H1 (cell line): ENCODE results near the gene BARHL1. TPM values are rescaled to one million over a fixed set of nuclear protein-coding genes. Genes with fewer than 3 reads are reported as not detected.

Source experiments
- polyA plus RNA-seq, 7 experiments: library from polyadenylated mRNA; depleted of rRNA in 3 of 7; stranded (reverse) in 5 of 7; unstranded in 2 of 7; fragments of >200 nt in 5 of 7; fragments of 200-250 nt in 2 of 7; gene quantifications; 1 replicate in 5 of 7; 2 replicates in 1 of 7; 4 replicates in 1 of 7; pipeline versions ENCODE4 v1.2.1 to v1.2.3, GENCODE V29; 2011 to 2013; ENCODE audit warnings: missing spikeins in 2 of 7, mixed read lengths in 2 of 7
- total RNA-seq: library from RNA; stranded (reverse); fragmentation: NEBNext Ultra II Directional; extraction: Animal tissue kit (Norgen Biotek cat#: 25700); gene quantifications from 2 replicates; pipeline ENCODE4 v1.2.1, GENCODE V29; 2021

Gene BARHL1
- total and polyA plus RNA-seq, 2 of the 8 experiments (the other 6 are each of a cell fraction or from before 2014, with no cell fraction given): not detected

Other genes starting within 250 kb of the BARHL1 start
- gene SETX, start 227.6 kb upstream of the BARHL1 start, total RNA-seq: 33.2 and 37.9 TPM in 2 replicates
- gene SETX, start 227.6 kb upstream of the BARHL1 start, polyA plus RNA-seq (2011; rRNA removed): 9.5 and 15.1 TPM in 2 replicates
- gene TTF1, start 175.8 kb upstream of the BARHL1 start, total RNA-seq: 22.2 and 22.6 TPM in 2 replicates
- 6.5 and 7.8 TPM in 2 replicates for gene TTF1, start 175.8 kb upstream of the BARHL1 start, polyA plus RNA-seq (2011; rRNA removed)
- 0.52 and 0.63 TPM in 2 replicates for gene CFAP77, start 172.4 kb upstream of the BARHL1 start, total RNA-seq
- gene CFAP77, start 172.4 kb upstream of the BARHL1 start, polyA plus RNA-seq (2011; rRNA removed): 0.97 and 1.2 TPM in 2 replicates
- gene DDX31, start 87.4 kb downstream of the BARHL1 start, total RNA-seq: 23.7 and 25.2 TPM in 2 replicates
- gene DDX31, start 87.4 kb downstream of the BARHL1 start, polyA plus RNA-seq (2011; rRNA removed): 6.3 and 9.5 TPM in 2 replicates
- gene GTF3C4, start 87.9 kb downstream of the BARHL1 start, total RNA-seq: 36.9 and 39.2 TPM in 2 replicates
- gene GTF3C4, start 87.9 kb downstream of the BARHL1 start, polyA plus RNA-seq (2011; rRNA removed): 6.3 and 6.8 TPM in 2 replicates